Measurements from ENCODE around the gene PRKAG1. TPM values are rescaled to one million over a fixed set of nuclear protein-coding genes. Genes with fewer than 3 reads are reported as not detected.

Gene PRKAG1
- total RNA-seq, 2 donors from 2014 or later: 27.6 to 38.1 TPM

DNA sequence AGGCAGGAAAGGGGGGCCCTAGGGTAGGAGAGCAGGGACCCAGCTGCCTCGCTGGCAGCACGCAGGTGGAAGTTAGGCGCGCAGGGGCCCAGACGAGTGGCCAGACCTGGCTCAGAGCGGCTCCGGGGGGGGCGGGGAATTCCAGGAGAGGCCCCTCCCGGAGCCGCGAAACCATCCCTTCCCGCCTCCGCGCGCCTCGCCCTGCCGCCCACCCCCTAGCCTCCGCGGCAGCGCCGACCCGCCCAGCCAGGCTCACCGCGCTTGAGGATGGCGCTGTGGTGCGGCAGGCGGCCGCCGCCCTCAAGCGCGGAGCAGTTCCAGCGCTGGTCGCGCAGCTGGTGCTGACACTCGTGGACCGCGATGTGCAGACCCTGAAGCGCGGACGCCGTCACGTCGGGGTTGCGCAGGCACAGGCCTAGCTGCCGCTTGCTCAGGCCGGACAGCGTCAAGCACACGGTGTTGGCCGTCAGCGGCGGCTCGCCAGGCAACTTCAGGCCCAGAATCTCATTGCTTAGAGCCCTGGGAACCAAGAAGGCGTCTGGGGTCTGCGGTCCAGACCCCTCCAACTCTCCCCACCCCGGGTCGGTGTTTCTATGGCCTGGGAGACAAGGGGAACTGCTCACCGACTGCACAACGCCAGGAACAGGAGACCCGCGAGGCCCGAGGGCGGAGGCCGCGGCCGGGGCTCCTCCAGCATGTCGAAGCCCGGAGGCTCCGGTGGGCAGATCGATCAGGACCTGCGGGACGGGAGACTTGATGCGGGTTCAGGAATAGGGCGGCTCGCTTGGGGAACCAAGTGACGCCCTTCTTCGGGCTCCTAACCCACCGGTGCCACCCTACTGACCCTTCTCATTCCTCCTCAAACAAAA, 48.5 kb downstream of the PRKAG1 start:
- no peak overlapping the region for H3K9ac ChIP-seq (ENCODE audit: extremely low read depth, low read length, poor library complexity, severe bottlenecking)
- peak; percentile 86 for DNase-seq
- peaks cover 80% of the 10 kb centered on the region for H3K27me3 Mint-ChIP-seq (ENCODE audit: insufficient read depth)

DNA sequence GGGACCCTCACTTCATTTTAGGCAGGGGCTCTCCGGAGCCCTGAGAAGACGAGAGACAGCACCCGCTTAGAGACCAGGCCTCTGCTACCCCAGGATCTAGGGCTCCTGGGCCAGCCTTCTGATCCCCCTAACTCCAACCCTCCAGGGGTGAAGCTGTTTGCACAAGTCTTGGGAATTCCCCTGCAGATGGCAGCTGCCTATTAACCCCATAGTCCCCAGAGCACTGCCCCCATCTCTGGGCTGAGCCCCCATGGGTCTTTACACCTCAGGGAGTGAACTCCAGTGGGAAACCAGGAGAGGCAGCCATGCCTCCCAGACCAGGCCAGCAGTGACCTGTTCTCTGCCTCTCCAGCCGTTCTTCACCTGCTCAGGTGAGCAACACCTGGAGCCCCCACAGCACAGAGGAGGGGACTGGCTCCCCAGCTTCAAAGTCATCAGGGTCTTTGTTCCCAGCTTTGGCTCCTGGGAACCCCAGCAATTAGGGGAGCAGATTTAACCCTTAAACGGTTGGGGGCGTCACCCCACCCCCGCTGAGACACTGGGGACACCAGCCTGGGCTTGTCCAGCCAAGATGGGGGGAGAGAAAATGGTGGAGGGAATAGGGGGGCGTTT, 49.3 kb downstream of the PRKAG1 start:
- Mint-ChIP-seq H3K36me3 (ENCODE audit: low read depth) (no peaks in the 10 kb centered on the region), H3K9me3 (no peaks in the 10 kb centered on the region), H3K4me3 (no peak overlapping the region), H3K4me1 (peaks cover 20% of the 10 kb centered on the region), H3K27ac (no peak overlapping the region), H3K27me3 (ENCODE audit: insufficient read depth) (peaks cover 72% of the 10 kb centered on the region)
- H3K36me3 ChIP-seq (ENCODE audit: control insufficient read depth, insufficient read depth, low read length): no peaks in the 10 kb centered on the region
- no peaks in the 10 kb centered on the region for H3K9me3 ChIP-seq (ENCODE audit: control insufficient read depth, low read length)
- TF ChIP-seq, protein P1, sequence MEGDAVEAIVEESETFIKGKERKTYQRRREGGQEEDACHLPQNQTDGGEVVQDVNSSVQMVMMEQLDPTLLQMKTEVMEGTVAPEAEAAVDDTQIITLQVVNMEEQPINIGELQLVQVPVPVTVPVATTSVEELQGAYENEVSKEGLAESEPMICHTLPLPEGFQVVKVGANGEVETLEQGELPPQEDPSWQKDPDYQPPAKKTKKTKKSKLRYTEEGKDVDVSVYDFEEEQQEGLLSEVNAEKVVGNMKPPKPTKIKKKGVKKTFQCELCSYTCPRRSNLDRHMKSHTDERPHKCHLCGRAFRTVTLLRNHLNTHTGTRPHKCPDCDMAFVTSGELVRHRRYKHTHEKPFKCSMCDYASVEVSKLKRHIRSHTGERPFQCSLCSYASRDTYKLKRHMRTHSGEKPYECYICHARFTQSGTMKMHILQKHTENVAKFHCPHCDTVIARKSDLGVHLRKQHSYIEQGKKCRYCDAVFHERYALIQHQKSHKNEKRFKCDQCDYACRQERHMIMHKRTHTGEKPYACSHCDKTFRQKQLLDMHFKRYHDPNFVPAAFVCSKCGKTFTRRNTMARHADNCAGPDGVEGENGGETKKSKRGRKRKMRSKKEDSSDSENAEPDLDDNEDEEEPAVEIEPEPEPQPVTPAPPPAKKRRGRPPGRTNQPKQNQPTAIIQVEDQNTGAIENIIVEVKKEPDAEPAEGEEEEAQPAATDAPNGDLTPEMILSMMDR (conservative IDR thresholded peaks at IDR 0.05): no peak
- no peaks in the 10 kb centered on the region for H3K4me1 ChIP-seq (ENCODE audit: control insufficient read depth, insufficient read depth, low read length)
- H3K9ac ChIP-seq (ENCODE audit: extremely low read depth, low read length, poor library complexity, severe bottlenecking): no peak overlapping the region
- 45 to 55% methylated on average over 4 to 8 of the region's 8 CpGs for WGBS, 2 experiments (ENCODE audit: insufficient coverage in 1 of 2, insufficient read length in 1 of 2)
- H3K27ac ChIP-seq (ENCODE audit: low read depth, low read length): no peak overlapping the region
- peak; percentile 70 for DNase-seq
- no peak overlapping the region for H3K4me3 ChIP-seq (ENCODE audit: low read length)
- H3K27me3 ChIP-seq (ENCODE audit: control insufficient read depth, insufficient read depth, low read length, poor library complexity, severe bottlenecking): peaks cover 67% of the 10 kb centered on the region

More for the DNA sequence above, 48.5 kb downstream of the PRKAG1 start:
- Mint-ChIP-seq H3K27ac (no peak overlapping the region), H3K36me3 (ENCODE audit: low read depth) (no peaks in the 10 kb centered on the region), H3K9me3 (no peaks in the 10 kb centered on the region), H3K4me1 (peaks cover 17% of the 10 kb centered on the region), H3K4me3 (peak overlapping the region; percentile 51)
- Histone ChIP-seq H3K9me3 (ENCODE audit: control insufficient read depth, low read length) (no peaks in the 10 kb centered on the region), H3K27me3 (ENCODE audit: control insufficient read depth, insufficient read depth, low read length, poor library complexity, severe bottlenecking) (peaks cover 76% of the 10 kb centered on the region), H3K4me1 (ENCODE audit: control insufficient read depth, insufficient read depth, low read length) (no peaks in the 10 kb centered on the region), H3K4me3 (ENCODE audit: low read length) (no peak overlapping the region), H3K36me3 (ENCODE audit: control insufficient read depth, insufficient read depth, low read length) (no peaks in the 10 kb centered on the region), H3K27ac (ENCODE audit: low read depth, low read length) (no peak overlapping the region)
- WGBS, 2 experiments (ENCODE audit: insufficient coverage in 1 of 2, insufficient read length in 1 of 2): 11 to 17% methylated on average over 28 to 77 of the region's 77 CpGs
- TF ChIP-seq, protein P1 (conservative IDR thresholded peaks at IDR 0.05): peak; percentile 38

DNA sequence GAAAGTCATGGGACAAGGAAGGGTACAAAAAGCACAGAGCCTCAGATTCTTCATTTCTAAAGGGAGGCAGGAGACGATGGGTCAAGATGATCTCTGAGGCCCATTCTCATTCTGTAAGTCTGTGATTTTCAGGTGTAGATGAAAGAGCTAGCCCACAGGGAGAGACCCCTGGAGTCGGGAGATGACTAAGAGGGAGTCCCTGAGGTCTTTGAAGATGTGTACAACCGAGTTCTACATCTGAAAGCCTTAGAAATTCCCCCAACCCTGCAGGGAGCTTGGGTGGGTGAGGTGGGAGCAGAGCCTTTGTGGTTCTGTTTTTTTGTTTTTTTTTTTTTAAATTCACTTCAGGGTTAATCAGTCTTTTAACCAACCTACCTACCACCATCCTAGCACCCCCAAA, 50.1 kb downstream of the PRKAG1 start:
- H3K4me1 Mint-ChIP-seq: peaks cover 20% of the 10 kb centered on the region

More for the DNA sequence above, 50.1 kb downstream of the PRKAG1 start:
- TF ChIP-seq, protein P1 (conservative IDR thresholded peaks at IDR 0.05): no peak
- no peak for DNase-seq
- Histone ChIP-seq H3K36me3 (ENCODE audit: control insufficient read depth, insufficient read depth, low read length) (no peaks in the 10 kb centered on the region), H3K4me3 (ENCODE audit: low read length) (no peak overlapping the region), H3K4me1 (ENCODE audit: control insufficient read depth, insufficient read depth, low read length) (no peaks in the 10 kb centered on the region), H3K9ac (ENCODE audit: extremely low read depth, low read length, poor library complexity, severe bottlenecking) (no peak overlapping the region), H3K27me3 (ENCODE audit: control insufficient read depth, insufficient read depth, low read length, poor library complexity, severe bottlenecking) (peaks cover 60% of the 10 kb centered on the region), H3K27ac (ENCODE audit: low read depth, low read length) (no peak overlapping the region), H3K9me3 (ENCODE audit: control insufficient read depth, low read length) (no peaks in the 10 kb centered on the region)
- WGBS, 2 experiments (ENCODE audit: insufficient coverage in 1 of 2, insufficient read length in 1 of 2): 55 to 66% methylated on average over 1 to 3 of the region's 3 CpGs
- no peak overlapping the region for H3K4me3 Mint-ChIP-seq
- H3K27ac Mint-ChIP-seq: no peak overlapping the region
- H3K36me3 Mint-ChIP-seq (ENCODE audit: low read depth): no peaks in the 10 kb centered on the region
- H3K27me3 Mint-ChIP-seq (ENCODE audit: insufficient read depth): peaks cover 64% of the 10 kb centered on the region
- no peaks in the 10 kb centered on the region for H3K9me3 Mint-ChIP-seq
